DMS53 treated with DMSO at 0.1 percent for 48 hours (cell line): ENCODE data around the gene VAMP4.

Experiments used
- DNase-seq: peaks from one replicate; lab custom pipeline; 2025; ENCODE audit not compliant: unreplicated experiment; lab: John Stamatoyannopoulos, UW

VAMP4 gene

DNA sequence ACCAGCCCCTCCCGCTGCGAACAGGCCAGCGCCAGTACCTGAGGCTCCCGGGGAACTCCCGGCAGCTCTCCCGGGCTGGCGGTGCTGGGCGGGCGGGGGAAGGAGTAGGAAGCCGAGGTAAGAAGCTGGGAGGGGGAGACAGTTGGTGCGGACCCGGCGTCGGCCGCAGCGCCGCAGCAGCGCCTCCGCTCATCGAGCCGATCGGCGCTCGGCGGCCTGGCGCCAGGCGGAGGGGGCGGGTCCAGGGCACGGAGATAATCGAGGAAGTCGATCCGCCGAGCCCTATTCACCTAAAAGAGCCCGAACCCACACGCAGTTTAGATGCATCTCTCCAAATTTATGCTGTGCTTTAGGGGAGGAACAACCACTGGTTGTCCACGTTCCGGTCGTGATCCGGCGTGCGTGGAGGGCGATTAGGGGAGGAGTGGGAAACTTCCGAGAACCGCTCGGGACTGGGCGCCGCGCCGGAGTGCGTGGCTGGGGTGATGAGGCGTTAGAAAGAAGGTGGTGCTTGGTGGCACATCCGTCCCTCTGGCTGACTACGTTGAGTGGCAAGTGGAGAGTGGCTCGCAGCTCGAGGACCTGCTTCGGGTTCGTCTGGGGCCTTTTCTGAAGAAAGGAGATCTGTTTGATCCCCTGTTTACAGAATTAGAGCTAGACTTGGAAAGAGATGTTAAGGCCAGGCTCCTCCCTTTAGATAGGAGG lies at the start of gene VAMP4:
TSS of gene VAMP4 (minus strand) at position 194 of the 705 bp plus-strand sequence. CDS start 3,651 bp downstream, outside the sequence.
- peak; percentile 85 for DNase-seq

- no peak for DNase-seq
Measured at GRCh38 chr1:171790318-171790717, 48.5 kb upstream of the VAMP4 start.

GRCh38 chr1:171788696-171789095 lies 46.8 kb upstream of the VAMP4 start:
- DNase-seq, result no peak

DNA sequence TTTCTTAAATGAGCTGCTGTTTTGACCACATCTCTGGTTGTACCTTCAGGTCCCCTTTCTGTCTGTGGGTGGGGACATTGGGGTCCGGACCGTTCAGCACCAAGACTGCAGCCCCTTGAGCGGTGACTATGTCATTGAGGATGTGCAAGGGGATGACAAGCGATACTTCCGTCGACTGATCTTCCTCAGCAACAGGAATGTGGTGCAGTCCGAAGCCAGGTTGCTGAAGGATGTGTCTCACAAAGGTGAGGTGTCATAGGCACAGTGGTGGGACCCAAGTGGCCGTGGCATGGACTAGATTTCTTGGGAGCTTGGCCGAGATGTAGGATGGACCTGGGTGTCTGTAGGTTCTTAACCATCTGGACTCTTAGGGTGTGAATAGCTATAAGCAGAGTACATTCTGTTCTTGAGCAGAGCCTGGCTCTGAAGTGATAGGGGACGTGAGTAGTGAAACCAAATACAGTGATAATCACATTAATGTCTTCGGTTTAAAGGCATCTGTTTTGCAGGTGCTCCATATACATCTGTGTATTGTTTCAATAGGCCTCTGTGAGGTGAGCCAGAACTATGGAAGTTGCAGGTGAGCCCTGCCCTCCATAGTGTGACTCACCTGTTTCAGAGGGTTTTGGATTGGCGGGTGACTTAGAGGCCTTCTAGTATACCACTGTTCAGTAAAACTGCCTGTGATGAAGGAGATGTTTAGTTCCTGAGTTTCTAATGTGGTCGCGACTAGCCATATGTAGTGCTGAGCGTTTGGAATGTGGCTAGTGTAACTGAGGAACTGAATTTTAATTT lies 46.0 kb upstream of the VAMP4 start:
- DNase-seq, result no peak

DNA sequence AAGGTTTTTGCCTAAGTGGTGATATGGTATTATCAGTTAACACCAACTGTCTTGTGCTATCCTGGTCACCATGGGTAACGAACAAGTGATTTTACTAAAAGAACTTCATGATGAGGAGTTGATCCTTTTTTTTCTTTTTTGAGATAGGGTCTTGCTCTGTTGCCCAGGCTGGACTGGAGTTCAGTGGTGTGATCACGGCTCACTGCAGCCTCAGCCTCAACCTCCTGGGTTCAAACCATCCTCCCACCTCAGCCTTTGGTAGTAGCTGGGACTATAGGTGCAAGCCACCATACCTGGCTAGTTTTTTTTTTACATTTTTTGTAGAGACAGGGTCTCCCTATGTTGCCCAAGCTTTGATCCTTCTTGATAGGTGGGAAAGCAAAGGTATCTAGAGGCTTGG lies 44.7 kb upstream of the VAMP4 start:
- no peak for DNase-seq

DNA sequence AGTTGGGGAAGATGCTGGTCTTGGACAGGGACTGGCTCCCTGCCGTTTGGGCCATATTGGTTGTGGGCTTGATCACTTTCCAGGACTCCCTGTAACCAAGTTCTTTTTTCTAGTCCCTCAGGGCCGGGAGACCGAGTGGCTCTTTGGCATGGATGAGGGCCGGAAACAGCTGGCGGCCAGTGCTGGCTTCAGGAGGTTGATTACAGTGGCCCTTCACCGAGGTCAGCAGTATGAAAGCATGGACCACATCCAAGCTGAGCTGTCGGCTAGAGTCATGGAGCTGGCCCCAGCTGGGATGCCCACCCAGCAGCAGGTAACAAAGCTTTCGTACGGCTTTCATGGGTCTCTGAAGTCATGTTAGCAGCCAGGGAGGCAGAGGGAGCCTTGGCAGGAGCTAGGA lies 43.9 kb upstream of the VAMP4 start:
- DNase-seq, result no peak

DNA sequence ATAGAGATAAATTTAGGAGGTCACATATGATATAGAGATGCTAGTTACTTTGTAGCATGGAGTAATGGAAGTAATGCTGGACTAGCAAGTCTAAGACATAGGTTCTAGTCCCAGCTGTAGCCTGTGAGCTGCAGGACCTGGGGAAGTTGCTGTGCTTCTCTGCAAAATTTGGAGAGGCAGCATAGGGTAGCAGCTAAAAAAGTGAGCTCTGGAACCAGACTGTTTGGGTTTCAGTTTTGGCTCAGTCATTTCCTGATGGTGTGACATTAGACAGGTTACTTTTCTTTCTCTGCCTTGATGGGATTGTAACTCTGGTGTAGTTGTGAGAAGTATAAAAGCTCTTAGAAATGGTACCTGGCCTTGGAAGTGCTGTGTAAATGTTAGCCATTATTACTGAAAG lies 42.9 kb upstream of the VAMP4 start:
- DNase-seq, result no peak

DNA sequence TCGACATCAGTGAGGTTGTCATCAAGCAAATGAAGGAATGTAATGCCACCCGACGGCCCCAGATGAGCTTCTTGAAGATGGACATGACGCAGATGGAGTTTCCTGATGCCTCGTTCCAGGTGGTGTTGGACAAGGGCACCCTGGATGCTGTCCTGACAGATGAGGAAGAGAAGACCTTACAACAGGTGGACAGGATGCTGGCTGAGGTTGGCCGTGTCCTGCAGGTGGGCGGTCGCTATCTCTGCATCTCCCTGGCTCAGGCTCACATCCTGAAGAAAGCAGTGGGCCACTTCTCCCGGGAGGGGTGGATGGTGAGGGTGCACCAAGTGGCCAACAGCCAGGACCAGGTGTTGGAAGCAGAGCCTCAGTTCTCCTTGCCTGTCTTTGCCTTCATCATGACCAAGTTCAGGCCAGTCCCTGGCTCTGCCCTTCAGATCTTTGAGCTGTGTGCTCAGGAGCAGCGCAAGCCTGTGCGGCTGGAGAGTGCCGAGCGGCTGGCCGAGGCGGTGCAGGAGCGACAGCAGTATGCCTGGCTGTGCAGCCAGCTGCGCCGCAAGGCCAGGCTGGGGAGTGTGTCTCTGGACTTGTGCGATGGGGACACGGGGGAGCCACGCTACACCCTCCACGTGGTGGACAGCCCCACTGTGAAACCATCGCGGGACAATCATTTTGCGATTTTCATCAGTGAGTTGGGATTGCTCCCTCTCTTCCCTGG lies 42.1 kb upstream of the VAMP4 start:
- DNase-seq, result no peak

DNA sequence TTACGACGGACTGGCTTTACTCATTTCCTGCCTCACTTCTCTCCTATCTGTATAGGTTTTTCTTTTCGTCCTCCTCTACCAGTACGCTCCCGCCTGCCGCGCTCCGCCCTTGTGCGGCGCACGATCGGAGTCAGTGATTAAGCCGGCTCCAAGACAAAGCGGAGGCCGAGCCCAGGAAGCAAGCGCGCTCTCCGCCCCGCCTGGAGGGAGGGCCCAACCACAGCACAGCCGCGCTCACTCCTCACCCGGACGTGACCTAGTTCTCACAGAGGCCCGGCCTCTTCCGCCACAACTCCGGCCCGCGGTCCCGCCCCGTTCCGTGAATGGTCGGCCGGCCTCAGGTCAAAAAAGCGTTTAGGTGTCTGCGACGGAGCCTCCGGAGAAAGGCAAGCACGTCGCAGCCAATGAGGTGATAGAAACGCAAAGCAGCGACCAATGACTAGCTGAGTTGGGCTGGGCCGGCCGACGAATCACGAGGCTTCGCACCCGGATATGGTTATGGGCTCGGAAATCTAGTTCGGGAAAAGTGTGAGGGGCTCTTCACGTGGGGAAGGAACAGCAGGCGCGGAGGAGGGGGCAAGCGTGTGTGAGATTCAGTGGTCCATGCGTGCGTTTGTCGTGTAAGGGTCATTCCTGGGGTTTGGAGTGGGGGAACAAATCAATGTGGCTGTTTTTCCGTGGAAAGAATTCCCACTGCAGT lies 39.5 kb upstream of the VAMP4 start, which contains the start of gene METTL13:
TSS of gene METTL13 (plus strand) at position 485 of the 700 bp plus-strand sequence. CDS start 308 bp downstream, outside the sequence.
- DNase-seq, result peak; percentile 97

GRCh38 chr1:171780583-171781175 lies 38.8 kb upstream of the VAMP4 start:
- DNase-seq, result no peak

GRCh38 chr1:171772312-171772711 lies 30.4 kb upstream of the VAMP4 start:
- DNase-seq, result no peak

- no peak for DNase-seq
Measured at GRCh38 chr1:171769754-171770153, 27.9 kb upstream of the VAMP4 start.

DNA sequence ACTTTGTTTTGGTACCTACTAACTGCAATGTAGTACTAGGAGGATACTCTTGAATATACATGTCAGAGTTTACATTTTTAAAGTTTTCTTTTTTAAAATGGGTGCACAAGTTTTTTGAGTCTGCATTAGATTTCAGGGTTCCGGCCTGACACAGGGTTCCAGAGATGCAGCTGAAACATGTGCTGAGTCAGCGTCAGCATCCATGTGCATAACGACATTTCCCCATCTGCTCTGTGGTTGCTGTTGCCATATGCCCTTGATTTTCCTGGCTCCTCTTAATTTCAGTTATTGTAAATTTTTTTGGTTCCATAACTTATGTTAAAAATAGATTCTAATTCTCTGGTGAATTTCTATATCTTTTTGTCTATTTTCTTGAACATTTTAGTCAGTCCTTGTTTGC lies 27.3 kb upstream of the VAMP4 start:
- no peak for DNase-seq

GRCh38 chr1:171763764-171764163 lies 21.9 kb upstream of the VAMP4 start:
- no peak for DNase-seq

GRCh38 chr1:171762143-171762563 lies 20.3 kb upstream of the VAMP4 start:
- DNase-seq, result no peak

- DNase-seq, result no peak
Measured at GRCh38 chr1:171758011-171758410, 16.1 kb upstream of the VAMP4 start.

DNA sequence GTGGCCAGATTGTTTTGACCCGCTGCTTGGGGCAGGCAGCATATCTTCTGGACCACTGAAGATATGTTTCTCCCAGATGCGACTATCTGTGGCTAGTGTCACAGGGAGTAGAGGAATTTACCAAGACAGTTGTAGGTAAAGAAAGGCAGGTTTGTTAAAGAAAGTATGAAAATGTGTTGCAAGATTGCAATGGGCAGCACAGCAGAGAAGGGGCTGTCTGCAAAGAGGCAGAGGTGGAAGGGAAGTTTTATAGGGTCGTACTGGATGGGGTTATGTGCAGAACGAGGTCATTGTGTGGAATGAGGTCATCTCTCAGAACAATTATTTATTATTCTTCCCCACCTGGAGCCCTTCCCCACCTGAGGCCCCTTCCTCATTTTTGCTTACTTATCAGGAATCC lies 15.0 kb upstream of the VAMP4 start:
- no peak for DNase-seq

DNA sequence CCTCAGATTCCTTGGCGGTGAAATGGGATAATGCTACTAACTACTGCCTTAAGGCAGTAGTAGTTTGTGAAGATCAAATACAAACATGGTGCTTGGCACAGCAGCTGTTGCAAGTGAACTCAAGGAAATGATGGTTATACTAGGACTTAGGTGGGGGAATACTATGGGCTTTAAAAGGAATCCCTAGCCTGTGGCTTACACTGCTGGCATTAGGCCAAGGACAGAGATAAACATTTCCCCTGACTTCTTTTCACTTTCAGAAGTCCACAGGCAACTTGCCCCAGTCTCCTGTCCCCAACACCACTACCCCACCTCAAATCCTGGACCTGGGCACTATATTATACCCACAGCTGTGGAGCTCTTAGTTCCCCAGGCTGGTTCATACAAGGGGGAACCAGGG lies 13.1 kb upstream of the VAMP4 start:
- DNase-seq, result no peak

DNA sequence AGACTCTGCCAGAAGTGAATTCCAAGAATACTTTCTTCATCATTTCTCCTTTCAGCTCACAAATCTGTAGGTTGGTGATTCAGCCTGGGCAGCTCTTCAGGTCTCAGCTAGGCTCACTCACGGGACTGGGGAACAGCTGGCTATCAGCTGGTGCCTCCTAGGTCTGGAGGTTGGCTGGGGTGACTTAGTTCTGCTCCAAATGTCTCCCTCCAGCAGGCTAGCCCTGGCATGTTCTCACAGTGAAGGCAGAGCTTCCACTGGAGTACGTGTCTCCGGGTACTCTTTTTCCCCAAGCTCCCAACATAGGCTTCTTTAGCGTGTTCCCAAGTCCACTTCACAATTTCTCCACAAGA lies 12.5 kb upstream of the VAMP4 start:
- DNase-seq, result no peak

GRCh38 chr1:171753685-171754352 lies 12.0 kb upstream of the VAMP4 start:
- DNase-seq, result no peak
